CD4-positive, alpha-beta T cell treated with Interleukin-12 subunit alpha and Interleukin-12 subunit beta, for 1 hour (primary cell): ENCODE results near the gene BLTP1.
A peak's percentile ranks its signal among the peaks of the same experiment; 100 is the strongest.
"Not testable (repeated sequence)": the region's sequence is repeated elsewhere in the genome, so short reads cannot be mapped to it uniquely, and the experiment has no call there.

ENCODE experiments used
- DNase-seq: peaks from one replicate; pipeline ENCODE4 v3.0.0-alpha.2; 2020

BLTP1 gene, protein sequence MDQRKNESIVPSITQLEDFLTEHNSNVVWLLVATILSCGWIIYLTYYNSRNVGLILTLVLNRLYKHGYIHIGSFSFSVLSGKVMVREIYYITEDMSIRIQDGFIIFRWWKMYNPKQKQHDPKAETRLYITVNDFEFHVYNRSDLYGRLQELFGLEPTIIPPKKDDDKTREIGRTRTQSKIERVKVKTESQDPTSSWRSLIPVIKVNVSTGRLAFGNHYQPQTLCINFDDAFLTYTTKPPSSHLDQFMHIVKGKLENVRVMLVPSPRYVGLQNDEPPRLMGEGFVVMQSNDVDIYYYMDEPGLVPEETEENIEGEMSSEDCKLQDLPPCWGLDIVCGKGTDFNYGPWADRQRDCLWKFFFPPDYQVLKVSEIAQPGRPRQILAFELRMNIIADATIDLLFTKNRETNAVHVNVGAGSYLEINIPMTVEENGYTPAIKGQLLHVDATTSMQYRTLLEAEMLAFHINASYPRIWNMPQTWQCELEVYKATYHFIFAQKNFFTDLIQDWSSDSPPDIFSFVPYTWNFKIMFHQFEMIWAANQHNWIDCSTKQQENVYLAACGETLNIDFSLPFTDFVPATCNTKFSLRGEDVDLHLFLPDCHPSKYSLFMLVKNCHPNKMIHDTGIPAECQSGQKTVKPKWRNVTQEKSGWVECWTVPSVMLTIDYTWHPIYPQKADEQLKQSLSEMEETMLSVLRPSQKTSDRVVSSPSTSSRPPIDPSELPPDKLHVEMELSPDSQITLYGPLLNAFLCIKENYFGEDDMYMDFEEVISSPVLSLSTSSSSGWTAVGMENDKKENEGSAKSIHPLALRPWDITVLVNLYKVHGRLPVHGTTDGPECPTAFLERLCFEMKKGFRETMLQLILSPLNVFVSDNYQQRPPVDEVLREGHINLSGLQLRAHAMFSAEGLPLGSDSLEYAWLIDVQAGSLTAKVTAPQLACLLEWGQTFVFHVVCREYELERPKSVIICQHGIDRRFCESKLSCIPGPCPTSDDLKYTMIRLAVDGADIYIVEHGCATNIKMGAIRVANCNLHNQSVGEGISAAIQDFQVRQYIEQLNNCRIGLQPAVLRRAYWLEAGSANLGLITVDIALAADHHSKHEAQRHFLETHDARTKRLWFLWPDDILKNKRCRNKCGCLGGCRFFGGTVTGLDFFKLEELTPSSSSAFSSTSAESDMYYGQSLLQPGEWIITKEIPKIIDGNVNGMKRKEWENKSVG (N-terminal part only)

GRCh38 chr4:122151982-122152710 lies at the start of gene BLTP1:
Gene BLTP1 (plus strand): TSS chr4:122152331. CDS start chr4:122170648, 18,317 bp downstream.
- peak; percentile 91 for DNase-seq

DNA sequence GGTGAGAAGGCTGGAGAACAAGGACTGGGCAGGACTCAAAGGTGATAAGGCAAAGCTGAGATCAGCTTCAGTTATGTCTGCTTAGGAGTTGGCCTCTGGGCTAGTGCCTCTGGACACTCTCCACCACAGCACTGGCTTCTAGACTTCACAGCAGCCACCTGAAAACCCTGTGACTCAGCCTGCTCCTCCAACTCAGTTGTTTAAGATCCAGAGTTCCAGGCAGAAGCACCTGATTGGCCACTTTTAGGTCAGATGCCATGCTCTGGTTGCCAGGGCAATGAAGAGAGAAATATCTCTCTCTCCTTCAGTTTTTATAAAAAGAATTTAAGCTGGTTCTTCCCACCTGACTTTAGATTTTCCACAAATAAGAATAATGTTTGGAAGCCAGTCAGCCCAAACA lies 47.9 kb upstream of the BLTP1 start:
- no peak for DNase-seq

GRCh38 chr4:122107680-122108079 lies 44.5 kb upstream of the BLTP1 start:
- DNase-seq: no peak

DNA sequence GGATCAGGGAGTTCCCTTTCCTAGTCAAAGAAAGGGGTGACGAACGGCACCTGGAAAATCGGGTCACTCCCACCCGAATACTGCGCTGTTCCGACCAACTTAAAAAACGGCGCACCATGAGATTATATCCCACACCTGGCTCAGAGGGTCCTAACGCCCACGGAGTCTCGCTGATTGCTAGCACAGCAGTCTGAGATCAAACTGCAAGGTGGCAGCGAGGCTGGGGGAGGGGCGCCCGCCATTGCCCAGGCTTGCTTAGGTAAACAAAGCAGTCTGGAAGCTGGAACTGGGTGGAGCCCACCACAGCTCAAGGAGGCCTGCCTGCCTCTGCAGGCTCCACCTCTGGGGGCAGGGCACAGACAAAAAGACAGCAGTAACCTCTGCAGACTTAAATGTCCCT lies 41.8 kb upstream of the BLTP1 start:
- not testable (repeated sequence) for DNase-seq

GRCh38 chr4:122117743-122118142 lies 34.4 kb upstream of the BLTP1 start:
- peak; percentile 33 for DNase-seq

- DNase-seq: no peak
Measured at GRCh38 chr4:122118243-122118642, 33.9 kb upstream of the BLTP1 start.

GRCh38 chr4:122119739-122120138 lies 32.4 kb upstream of the BLTP1 start:
- DNase-seq: no peak

GRCh38 chr4:122121593-122121992 lies 30.5 kb upstream of the BLTP1 start:
- no peak for DNase-seq

- no peak for DNase-seq
Measured at GRCh38 chr4:122122083-122122482, 30.0 kb upstream of the BLTP1 start.

DNA sequence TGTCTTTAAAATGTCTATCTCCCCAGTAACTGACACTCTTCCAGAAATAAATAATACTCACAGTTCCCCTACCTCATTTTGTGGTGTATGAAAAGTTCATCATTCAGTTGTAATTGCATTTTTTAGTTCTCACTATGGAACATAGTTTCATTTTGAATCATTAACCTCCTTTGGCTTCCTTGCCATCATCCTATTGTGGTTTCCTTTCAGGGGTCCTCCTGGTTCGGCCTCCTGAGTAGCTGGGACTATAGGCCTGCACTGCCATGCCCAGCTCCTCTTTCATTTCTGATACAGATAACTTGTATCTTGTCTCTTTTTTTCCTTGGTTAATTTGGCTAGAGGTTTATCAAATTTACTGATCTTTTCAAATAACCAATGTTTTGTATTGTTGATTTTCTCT lies 23.1 kb upstream of the BLTP1 start:
- DNase-seq: no peak

- DNase-seq: peak; percentile 40
Measured at GRCh38 chr4:122131562-122132157, 20.5 kb upstream of the BLTP1 start.

DNA sequence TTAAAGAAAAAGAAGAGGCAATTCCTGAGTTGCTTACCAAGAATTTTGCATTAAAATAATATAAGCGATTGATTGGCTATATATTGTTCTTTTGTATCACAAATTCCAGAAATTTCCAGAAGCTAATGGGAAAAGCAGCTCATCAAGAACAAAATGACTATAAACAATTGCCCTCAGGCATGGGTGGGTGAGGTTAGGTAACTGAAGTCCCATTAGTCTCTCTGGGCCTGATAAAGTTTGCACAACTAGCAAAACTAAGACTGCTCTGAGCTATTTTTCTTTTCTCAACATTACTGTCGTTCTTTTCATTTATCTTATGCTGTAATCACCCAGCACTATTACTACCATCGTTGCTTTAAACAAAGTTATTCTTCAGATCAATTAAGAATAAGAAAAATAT lies 19.2 kb upstream of the BLTP1 start:
- no peak for DNase-seq

DNA sequence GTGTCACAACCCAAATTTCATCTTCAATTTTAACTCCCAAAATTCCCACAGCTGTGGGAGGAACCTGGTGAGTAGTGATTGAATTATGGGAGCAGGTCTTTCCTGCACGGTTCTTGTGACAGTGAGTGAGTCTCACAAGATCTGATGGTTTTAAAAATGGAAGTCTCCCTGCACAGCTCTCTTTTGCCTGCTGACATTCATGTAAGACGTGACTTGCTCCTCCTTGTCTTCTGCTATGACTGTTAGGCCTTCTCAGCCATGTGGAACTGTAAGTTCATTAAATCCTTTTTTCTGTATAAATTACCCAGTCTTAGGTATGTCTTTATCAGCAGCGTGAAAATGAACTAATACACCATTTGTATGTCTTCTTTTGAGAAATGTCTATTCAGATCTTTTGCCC lies 13.0 kb upstream of the BLTP1 start:
- DNase-seq: no peak

DNA sequence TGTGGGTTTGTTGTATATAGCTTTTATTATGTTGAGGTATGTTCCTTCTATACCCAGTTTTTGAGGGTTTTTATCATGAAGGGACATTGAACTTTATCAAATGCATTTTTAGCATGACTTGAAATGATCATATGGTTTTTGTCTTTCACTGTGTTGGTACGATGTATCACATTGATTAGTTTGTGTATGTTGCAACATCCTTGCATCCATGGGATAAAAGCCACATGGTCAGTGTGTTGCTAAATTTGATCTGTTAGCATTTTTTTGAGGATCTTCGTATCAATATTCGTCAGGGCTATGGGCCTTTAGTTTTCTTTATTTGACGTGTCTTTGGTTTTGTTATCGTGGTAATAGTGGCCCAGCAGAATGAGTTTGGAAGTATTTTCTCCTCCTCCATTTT lies 11.3 kb upstream of the BLTP1 start:
- DNase-seq: no peak

DNA sequence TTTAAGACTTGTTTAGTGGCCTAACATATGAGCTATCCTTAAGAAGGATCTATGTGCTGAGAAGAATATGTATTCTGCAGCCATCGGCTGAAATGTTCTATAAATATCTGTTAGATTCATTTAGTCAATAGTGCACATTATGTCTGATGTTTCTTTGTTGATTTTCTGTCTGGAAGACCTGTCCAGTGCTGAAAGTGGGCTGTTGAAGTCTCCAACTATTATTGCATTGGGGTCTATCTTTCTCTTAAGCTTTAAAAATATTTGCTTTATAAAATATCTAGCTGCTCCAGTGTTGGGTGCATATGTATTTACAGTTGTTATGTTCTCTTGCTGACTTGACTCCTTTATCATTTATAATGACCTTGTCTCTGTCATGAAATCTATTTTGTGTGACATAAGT lies 9.4 kb upstream of the BLTP1 start:
- DNase-seq: no peak

DNA sequence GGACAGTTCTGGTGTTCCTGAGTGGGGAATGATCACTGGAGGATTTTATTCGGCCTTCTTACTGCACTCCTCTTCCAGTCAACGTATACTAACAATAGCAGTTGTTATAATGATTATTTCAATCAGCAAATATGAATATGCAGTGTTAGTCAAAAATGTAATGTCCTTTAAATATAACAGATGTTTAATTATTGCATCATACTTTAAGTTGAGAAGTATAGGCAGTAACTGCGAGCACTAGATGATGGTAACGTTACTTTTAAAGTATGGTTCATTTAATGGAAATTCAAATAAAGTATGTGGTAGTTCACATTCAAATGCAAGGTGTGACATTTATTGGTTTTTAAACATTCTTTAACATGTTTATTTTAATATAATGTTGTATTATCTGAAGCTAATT lies 5.5 kb upstream of the BLTP1 start:
- DNase-seq: no peak

GRCh38 chr4:122150931-122151330 lies 1.2 kb upstream of the BLTP1 start:
- peak; percentile 31 for DNase-seq

DNA sequence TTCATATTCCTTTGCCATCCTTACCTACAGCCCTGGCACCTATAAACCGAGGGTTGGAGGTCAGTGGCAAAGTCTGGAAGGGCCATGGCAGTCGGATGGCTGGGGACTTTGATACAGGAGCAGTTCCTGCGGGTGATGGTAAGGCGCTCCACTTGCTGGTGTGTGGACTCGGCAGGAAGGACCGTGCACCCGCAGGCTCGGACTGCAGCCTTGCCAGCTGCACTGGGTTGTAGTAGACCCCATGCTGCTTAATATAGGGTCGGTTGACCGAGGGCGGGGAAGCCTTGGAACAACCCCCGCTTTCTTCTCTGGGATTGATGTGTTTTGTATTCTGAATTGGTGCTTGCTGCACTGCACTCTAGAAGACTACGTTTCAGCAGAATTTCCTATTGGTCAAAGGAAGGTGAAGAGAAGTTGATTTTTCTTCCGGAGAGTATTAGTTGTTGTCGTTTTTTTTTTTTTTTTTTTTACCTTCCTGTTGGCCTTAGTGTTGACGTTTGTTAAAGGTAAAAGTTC lies 638 bp downstream of the BLTP1 start:
- DNase-seq: peak; percentile 37

- peak; percentile 16 for DNase-seq
Measured at GRCh38 chr4:122156819-122157218, 4.7 kb downstream of the BLTP1 start.

GRCh38 chr4:122163301-122163700 lies 11.2 kb downstream of the BLTP1 start:
- no peak for DNase-seq

DNA sequence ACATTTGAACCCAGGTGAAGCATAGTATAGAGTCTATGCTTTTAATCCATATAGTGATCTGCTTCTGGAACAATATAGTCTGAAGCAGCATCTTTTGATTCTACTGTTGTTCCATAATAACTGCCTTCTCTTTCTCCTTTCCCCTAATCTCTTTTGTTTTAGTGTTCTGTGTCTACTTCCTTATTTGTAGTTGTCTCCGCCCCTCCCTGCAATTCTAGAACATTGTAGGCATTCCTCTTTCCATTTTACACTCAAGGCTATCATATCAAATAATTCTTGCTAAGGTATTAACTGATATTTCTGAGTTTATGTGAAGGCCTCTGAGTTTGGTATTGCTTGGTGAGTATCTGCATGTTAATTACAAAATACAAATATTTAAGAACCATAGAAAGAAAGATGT lies 11.6 kb downstream of the BLTP1 start:
- no peak for DNase-seq

GRCh38 chr4:122167369-122167768 lies 15.2 kb downstream of the BLTP1 start:
- DNase-seq: no peak
